Liver (tissue), 3 donors: ENCODE data around the gene FSTL1.

ENCODE experiments used
- CTCF ChIP-seq: fragments of 150-350 bp; IDR thresholded peaks from 2 replicates; pipeline ENCODE4 v1.5.1; 2017; ENCODE audit warnings: improper control_type of control experiment, low read depth, low read length; ENCODE audit not compliant: missing input control
- RXRA ChIP-seq, 2 donors: IDR thresholded peaks; 2 replicates each; pipeline ENCODE4 v1.6.1; 2017 to 2018; ENCODE audit warnings: antibody characterized with exemption in 2 of 2, mild to moderate bottlenecking in 1 of 2
- donor health status: healthy.
- donor health status: healthy.

- TF ChIP-seq CTCF, result no peak
- no peak for TF ChIP-seq RXRA (IDR thresholded peaks at IDR 0.05)
Measured at GRCh38 chr3:120393243-120393642, 57.5 kb downstream of the FSTL1 start.
